Sigmoid colon (tissue), 7 donors: Measurements from ENCODE around the gene TNNC1. TPM values are rescaled to one million over a fixed set of nuclear protein-coding genes. Genes with fewer than 3 reads are reported as not detected.

Source experiments
- DNase-seq: peaks from one replicate; pipeline ENCODE4 v3.0.0-alpha.2; 2019
- H3K27ac ChIP-seq, 4 donors: fragments of 200-600 bp; sonication (generic); one replicate each; pipeline ENCODE4 v1.5.1; 2016 to 2019; ENCODE audit warnings: mild to moderate bottlenecking in 1 of 4
- H3K27me3 ChIP-seq, 3 donors: fragments of 200-600 bp; sonication (generic); one replicate each; pipeline ENCODE4 v1.5.1; 2019; ENCODE audit warnings: mild to moderate bottlenecking in 1 of 3
- H3K36me3 ChIP-seq, 4 donors: fragments of 200-600 bp; sonication (generic); one replicate each; pipeline ENCODE4 v1.5.1; 2016 to 2019
- H3K4me1 ChIP-seq, 4 donors: fragments of 200-600 bp; sonication (generic); one replicate each; pipeline ENCODE4 v1.5.1; 2017 to 2019
- H3K4me3 ChIP-seq, 4 donors: fragments of 200-600 bp; sonication (generic); one replicate each; pipeline ENCODE4 v1.5.1; 2017 to 2019; ENCODE audit warnings: mild to moderate bottlenecking in 2 of 4, moderate library complexity in 1 of 4
- H3K9me3 ChIP-seq, 4 donors: fragments of 200-600 bp in 3 of 4; sonication (generic) in 3 of 4; one replicate each; pipeline versions ENCODE4 v1.5.1 to v1.6.1; 2013 to 2019
- CTCF ChIP-seq, 4 experiments: fragments of 450-650 bp in 3 of 4; fragments of 200-600 bp in 1 of 4; IDR thresholded peaks; one replicate each; pipeline ENCODE4 v1.5.1; 2016 to 2019; ENCODE audit warnings: antibody characterized with exemption in 4 of 4, mild to moderate bottlenecking in 3 of 4, moderate library complexity in 2 of 4
- EP300 ChIP-seq, 4 donors: sonication (generic); formaldehyde crosslinking; IDR thresholded peaks; one replicate each; pipeline ENCODE4 v1.6.1; 2017; ENCODE audit warnings: antibody characterized with exemption in 4 of 4
- POLR2A ChIP-seq, 2 donors: fragments of 450-650 bp; IDR thresholded peaks; one replicate each; pipeline ENCODE4 v1.6.1; 2016; ENCODE audit warnings: antibody characterized with exemption in 2 of 2, mild to moderate bottlenecking in 2 of 2, moderate library complexity in 2 of 2
- POLR2AphosphoS5 ChIP-seq, 4 donors: sonication (generic); formaldehyde crosslinking; IDR thresholded peaks; one replicate each; pipeline ENCODE4 v1.6.1; 2017; ENCODE audit warnings: antibody characterized with exemption in 4 of 4
- WGBS, 2 donors: extraction: QIAGEN DNeasy Blood & Tissue Kit; methylation state at CpG; one replicate each; pipeline ENCODE4 v1.1.7; 2013; 5-methylcytosine and 5-hydroxymethylcytosine counted together
- intact Hi-C: fragments of 100-400 bp; cut with DNase I; formaldehyde crosslinking; loops from one replicate; pipeline ENCODE4 v1.15.1; 2023
- polyA plus RNA-seq, 3 donors: library from polyadenylated mRNA; stranded (reverse); fragments of 200-250 nt; gene quantifications; one replicate each; pipeline ENCODE4 v1.2.3, GENCODE V29; 2013
- total RNA-seq, 4 donors: library from RNA; depleted of rRNA; stranded (reverse); fragments of >200 nt; gene quantifications; one replicate each; pipeline ENCODE4 v1.1.0, GENCODE V29; 2016
- donor health status: healthy with polysubstance abuse.
- donor health status: Bipolar disorder and iron deficiency.
- donor health status: healthy.

TNNC1 gene
- total and polyA plus RNA-seq, 7 donors, result 0.99 to 34.2 (median 2.9) TPM; not detected in 2

- peaks cover 0 to 34% (median 26%) of the 10 kb centered on the region in 4 donors for H3K4me1 ChIP-seq
- no peaks in the 10 kb centered on the region for H3K9me3 ChIP-seq
- H3K27ac ChIP-seq, result no peak overlapping the region
- WGBS, 2 donors, result 89 to 94% methylated on average over 14 of the region's 14 CpGs
- TF ChIP-seq POLR2A (IDR thresholded peaks at IDR 0.05), result no peak
- no peak for TF ChIP-seq POLR2AphosphoS5 (IDR thresholded peaks at IDR 0.05)
- no peak for TF ChIP-seq CTCF (IDR thresholded peaks at IDR 0.05)
- no peak for TF ChIP-seq EP300 (IDR thresholded peaks at IDR 0.05)
- no peak overlapping the region for H3K4me3 ChIP-seq
- no peaks in the 10 kb centered on the region for H3K27me3 ChIP-seq
- DNase-seq, result no peak
- peaks cover 0 to 61% (median 36%) of the 10 kb centered on the region in 4 donors for H3K36me3 ChIP-seq
- intact Hi-C loops, result loop anchor here (5.0 kb wide), 2 partner anchors 73 to 787 kb away; partner anchors contain the start of genes NT5DC2 and TEX264
Measured at GRCh38 chr3:52458770-52459545, 5.1 kb upstream of the TNNC1 start.

GRCh38 chr3:52458031-52458760 is 4.4 kb upstream of the TNNC1 start:
- peaks cover 0 to 54% (median 36%) of the 10 kb centered on the region in 4 donors for H3K36me3 ChIP-seq
- no peaks in the 10 kb centered on the region for H3K9me3 ChIP-seq
- TF ChIP-seq POLR2A (IDR thresholded peaks at IDR 0.05), result no peak
- no peak for TF ChIP-seq CTCF (IDR thresholded peaks at IDR 0.05)
- TF ChIP-seq EP300 (IDR thresholded peaks at IDR 0.05), result no peak
- TF ChIP-seq POLR2AphosphoS5 (IDR thresholded peaks at IDR 0.05), result no peak
- WGBS, 2 donors, result 80 to 81% methylated on average over 6 of the region's 6 CpGs
- DNase-seq, result no peak
- peaks cover 0 to 35% (median 27%) of the 10 kb centered on the region in 4 donors for H3K4me1 ChIP-seq
- intact Hi-C loops, result loop anchor here (5.0 kb wide), 2 partner anchors 74 to 786 kb away; partner anchors contain the start of genes NT5DC2 and TEX264
- no peak overlapping the region for H3K4me3 ChIP-seq
- no peak overlapping the region for H3K27ac ChIP-seq
- H3K27me3 ChIP-seq, result no peaks in the 10 kb centered on the region

GRCh38 chr3:52456800-52457183 is 3.0 kb upstream of the TNNC1 start:
- no peaks in the 10 kb centered on the region for H3K27me3 ChIP-seq
- H3K4me1 ChIP-seq, result peaks cover 0 to 31% (median 27%) of the 10 kb centered on the region in 4 donors
- TF ChIP-seq CTCF (IDR thresholded peaks at IDR 0.05) (no peak), POLR2AphosphoS5 (IDR thresholded peaks at IDR 0.05) (no peak), POLR2A (IDR thresholded peaks at IDR 0.05) (no peak), EP300 (IDR thresholded peaks at IDR 0.05) (no peak)
- peak overlapping the region; percentile 93 to 95 (median 94) for H3K27ac ChIP-seq
- H3K9me3 ChIP-seq, result no peaks in the 10 kb centered on the region
- intact Hi-C loops, result loop anchor here (5.0 kb wide), 2 partner anchors 76 to 784 kb away; partner anchors contain the start of genes NT5DC2 and TEX264
- peaks cover 0 to 41% (median 34%) of the 10 kb centered on the region in 4 donors for H3K36me3 ChIP-seq
- no peak for DNase-seq
- 89 to 91% methylated on average over 5 of the region's 5 CpGs for WGBS, 2 donors
- peak overlapping the region; percentile 95 to 96 (median 96) for H3K4me3 ChIP-seq

GRCh38 chr3:52456169-52456799 is 2.4 kb upstream of the TNNC1 start:
- no peaks in the 10 kb centered on the region for H3K9me3 ChIP-seq
- no peaks in the 10 kb centered on the region for H3K27me3 ChIP-seq
- peaks cover 0 to 38% (median 33%) of the 10 kb centered on the region in 4 donors for H3K36me3 ChIP-seq
- TF ChIP-seq CTCF (IDR thresholded peaks at IDR 0.05), result no peak
- peak in 1 of 4 donors; percentile 54 for TF ChIP-seq POLR2AphosphoS5 (IDR thresholded peaks at IDR 0.05)
- H3K4me1 ChIP-seq, result peaks cover 0 to 31% (median 27%) of the 10 kb centered on the region in 4 donors
- H3K4me3 ChIP-seq, result peak overlapping the region; percentile 95 to 96 (median 96)
- H3K27ac ChIP-seq, result peak overlapping the region; percentile 93 to 95 (median 94)
- WGBS, 2 donors, result 31 to 56% methylated on average over 13 of the region's 13 CpGs
- intact Hi-C loops, result loop anchor here (5.0 kb wide), 2 partner anchors 76 to 784 kb away; partner anchors contain the start of genes NT5DC2 and TEX264
- DNase-seq, result peak; percentile 78
